Stimulated activated CD8-positive, alpha-beta memory T cell treated with anti-CD3 and anti-CD28 coated beads, Interleukin-7, amount 100 ng/mL, for 4 hours (primary cell): ENCODE results near the gene RNU7-1.

Experiments
- DNase-seq, 2 donors: peaks; one replicate each; pipeline ENCODE4 v3.0.0-alpha.2; 2020; ENCODE audit warnings: low read depth in 2 of 2

RNU7-1 gene

GRCh38 chr12:6937481-6938352 lies 5.9 kb upstream of the RNU7-1 start:
- DNase-seq: peak; percentile 90 to 91

GRCh38 chr12:6938353-6939190 lies 5.0 kb upstream of the RNU7-1 start:
- no peak for DNase-seq

- DNase-seq: no peak
Measured at GRCh38 chr12:6939191-6939540, 4.5 kb upstream of the RNU7-1 start.

DNA sequence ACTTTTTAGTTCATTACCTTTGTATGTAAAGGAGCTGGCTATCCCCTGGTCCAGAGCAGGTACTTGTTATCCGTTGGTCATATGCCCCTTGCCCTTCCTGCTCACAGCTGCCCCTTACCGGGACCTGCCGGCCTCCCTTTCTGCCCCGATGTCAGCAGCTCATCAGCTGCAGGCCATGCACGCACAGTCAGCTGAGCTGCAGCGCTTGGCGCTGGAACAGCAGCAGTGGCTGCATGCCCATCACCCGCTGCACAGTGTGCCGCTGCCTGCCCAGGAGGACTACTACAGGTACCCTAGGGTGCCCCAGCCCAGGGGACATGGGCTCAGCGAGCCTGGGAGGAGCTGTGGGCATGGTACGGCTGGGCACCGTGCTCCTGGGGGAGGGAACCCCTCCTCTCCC lies 2.3 kb upstream of the RNU7-1 start:
- DNase-seq: no peak

- DNase-seq: no peak
Measured at GRCh38 chr12:6941782-6942181, 1.8 kb upstream of the RNU7-1 start.

DNA sequence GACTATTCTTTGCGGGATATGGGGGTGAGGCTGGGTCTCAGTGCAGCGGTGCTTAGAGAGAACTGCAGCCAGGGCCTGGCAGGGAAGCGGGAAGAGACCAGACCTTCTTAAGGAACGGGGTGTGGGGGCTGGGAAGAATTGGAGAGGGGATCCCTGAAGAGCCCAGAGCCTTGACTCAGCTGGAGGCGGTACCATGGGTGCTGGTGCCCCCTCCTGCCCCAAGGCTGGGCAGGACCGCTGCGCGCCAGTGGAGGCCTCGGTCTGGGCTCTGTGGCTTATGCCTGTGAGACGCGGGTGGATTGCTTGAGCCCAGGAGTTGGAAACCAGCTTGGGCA lies 1.3 kb upstream of the RNU7-1 start:
- no peak for DNase-seq

- peak; percentile 61 to 68 for DNase-seq
Measured at GRCh38 chr12:6943389-6943721, 261 bp upstream of the RNU7-1 start.

DNA sequence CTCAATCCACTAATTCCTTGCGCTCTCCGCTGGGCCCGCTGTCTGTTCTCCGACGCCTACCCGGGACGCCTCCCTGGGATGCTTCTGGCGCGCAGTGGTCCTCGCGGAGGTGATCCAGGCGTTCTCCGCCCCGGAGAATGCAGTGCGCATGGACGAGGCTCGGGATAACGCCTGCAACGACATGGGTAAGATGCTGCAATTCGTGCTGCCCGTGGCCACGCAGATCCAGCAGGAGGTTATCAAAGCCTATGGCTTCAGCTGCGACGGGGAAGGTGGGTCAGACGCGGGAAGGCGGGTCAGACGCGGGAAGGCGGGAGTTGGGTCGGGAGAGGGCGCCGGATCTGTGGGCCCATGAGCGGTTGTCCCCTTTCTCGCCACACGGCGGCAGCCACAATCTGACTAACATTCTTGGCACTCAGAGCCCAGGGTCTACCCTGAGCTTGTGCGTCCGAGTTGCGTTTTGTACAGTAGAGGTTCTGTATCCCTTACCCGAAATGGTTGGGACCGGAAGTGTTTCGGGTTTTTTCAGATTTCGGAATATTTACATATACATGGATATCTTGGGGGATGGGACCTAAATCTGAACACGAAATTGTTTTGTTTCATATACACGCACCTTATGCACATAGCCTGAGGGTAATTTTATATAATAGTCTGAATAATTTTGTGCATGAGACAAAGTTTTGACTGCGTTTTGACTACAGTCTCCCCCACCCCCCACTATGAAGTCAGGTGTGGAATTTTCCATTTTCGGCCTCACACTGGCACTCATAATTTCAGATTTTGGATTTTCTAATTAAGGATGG lies 968 bp downstream of the RNU7-1 start:
- DNase-seq: peak; percentile 76 to 78

- no peak for DNase-seq
Measured at GRCh38 chr12:6945613-6946012, 2.0 kb downstream of the RNU7-1 start.

DNA sequence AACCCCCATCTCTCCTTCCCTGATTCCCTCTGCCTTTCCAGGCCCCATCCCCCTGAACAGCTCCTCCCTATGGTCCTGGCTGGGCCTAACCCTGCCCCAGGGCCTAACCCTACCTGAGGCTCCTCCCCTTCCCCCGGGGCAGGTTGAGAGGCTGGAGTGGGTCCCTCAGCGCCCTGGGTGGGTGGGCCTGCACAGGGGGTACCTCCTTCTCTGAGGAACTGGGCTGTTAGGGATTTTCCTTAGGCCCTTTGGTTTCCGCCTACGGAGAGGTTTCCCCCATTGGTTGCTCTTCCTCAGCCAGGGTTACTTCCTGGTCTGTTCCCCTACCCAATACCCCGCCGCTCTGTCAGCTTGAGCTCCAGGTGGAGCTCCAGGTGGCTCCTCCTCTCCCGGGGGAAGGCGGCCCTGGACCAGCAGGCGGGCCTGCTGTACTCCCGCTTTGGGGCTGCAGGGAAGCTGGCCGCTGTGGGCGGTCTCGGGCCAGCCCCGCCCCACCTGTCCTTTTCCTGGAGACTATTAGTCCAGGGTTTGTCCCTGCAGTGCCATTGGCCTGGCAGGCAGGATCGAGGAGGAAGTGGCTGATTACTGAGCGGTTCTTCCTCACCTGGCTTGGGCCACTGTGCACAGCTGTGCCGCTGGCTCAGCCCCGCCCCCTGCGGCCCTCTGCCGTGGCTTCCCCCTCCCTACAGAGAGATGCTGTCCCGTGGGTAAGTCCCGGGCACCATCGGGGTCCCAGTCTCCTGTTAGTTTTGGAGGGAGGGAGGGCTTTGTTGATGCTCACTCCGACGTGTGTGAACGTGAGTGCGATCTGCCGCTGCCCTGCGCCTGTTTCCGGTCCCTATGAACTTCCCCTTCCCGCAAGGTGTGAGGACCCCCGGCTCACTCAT lies 2.7 kb downstream of the RNU7-1 start:
- DNase-seq: no peak

- DNase-seq: no peak
Measured at GRCh38 chr12:6946920-6947374, 3.3 kb downstream of the RNU7-1 start.

- no peak for DNase-seq
Measured at GRCh38 chr12:6947615-6948014, 4.0 kb downstream of the RNU7-1 start.

DNA sequence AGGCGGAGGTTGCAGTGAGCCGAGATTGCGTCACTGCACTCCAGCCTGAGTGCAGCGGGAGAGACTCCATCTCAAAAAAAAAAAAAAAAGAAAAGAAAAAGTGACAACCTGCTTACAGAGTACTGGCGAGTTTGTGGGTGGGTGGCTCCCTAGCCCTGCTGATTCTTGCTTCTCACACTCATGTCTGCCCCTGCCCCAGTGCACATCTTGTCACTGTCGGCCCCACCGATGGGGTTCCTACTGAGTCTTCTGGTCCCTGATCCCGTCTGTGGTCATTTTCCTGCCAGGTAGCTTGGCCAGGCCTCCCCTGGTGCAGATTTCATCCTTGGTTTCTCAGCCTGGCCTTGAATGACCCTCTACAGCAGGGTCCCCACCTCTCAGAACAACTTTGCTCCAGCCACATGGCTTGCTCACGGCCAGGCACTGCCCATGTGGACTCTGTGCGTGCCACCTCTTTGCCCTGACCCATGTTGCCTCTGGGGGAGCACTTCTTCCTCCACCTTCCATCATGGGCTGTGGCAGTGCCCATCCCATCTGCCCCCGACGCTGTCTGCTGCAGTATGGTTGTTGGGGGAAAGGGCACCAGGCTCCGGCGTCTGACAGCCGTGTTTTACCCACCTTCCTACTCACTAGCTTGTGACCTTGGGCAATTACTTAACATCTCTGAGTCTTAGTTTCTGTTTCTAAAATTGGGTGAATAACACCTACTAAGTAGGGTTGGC lies 5.4 kb downstream of the RNU7-1 start:
- DNase-seq: no peak

DNA sequence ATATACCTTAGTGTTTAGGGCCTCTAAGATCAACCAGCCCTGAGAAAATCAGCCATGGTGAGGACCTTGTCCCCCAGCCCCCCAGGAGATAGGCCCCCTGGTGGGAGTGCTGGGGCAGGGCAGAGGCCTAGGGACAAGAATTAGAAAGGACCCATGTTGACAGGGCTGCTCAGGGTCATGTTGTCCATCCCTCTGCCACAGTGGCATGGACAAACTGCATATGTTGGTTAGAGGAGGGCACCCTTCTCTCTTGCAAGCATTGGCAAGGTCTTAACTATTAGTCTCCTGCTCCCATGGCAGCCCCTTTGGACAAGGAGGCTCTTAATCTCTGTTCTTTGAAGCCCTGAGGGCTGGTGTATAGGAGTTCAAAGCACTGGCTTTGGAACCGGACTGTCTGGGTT lies 6.8 kb downstream of the RNU7-1 start:
- DNase-seq: no peak

DNA sequence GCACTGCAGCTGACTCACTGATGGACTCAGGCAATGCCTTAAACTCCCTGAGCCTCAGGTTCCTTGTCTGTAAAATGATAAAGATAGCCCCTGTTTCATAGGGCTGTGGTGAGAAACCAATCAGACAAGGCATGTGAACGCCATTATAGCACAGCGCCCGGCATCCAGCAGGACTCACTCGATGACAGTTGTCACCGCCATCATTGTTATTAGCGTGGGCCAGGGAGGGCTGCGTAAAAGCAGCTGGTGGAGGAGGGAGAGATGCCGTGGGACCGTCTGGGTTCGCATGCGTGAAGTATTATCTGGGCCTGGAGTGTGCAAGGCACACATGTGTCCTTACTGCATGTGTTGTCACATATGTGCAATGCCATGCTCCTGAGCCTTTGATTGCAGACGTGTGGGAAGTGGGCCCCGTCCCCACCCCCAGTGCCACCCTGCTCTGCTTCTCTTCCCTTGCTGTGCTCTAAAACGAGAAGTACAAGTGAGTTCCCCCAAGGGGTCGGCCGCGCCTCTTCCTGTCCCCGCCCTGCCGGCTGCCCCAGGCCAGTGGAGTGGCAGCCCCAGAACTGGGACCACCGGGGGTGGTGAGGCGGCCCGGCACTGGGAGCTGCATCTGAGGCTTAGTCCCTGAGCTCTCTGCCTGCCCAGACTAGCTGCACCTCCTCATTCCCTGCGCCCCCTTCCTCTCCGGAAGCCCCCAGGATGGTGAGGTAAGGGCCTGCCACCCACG lies 7.4 kb downstream of the RNU7-1 start, which contains the start of gene PTPN6:
Gene PTPN6, plus strand, starts transcription at position 546 of the 730 bp plus-strand sequence. Its CDS starts 157 bp downstream, at position 703.
- DNase-seq: peak; percentile 62 to 71

GRCh38 chr12:6951551-6952120 lies 8.0 kb downstream of the RNU7-1 start:
- DNase-seq: no peak

DNA sequence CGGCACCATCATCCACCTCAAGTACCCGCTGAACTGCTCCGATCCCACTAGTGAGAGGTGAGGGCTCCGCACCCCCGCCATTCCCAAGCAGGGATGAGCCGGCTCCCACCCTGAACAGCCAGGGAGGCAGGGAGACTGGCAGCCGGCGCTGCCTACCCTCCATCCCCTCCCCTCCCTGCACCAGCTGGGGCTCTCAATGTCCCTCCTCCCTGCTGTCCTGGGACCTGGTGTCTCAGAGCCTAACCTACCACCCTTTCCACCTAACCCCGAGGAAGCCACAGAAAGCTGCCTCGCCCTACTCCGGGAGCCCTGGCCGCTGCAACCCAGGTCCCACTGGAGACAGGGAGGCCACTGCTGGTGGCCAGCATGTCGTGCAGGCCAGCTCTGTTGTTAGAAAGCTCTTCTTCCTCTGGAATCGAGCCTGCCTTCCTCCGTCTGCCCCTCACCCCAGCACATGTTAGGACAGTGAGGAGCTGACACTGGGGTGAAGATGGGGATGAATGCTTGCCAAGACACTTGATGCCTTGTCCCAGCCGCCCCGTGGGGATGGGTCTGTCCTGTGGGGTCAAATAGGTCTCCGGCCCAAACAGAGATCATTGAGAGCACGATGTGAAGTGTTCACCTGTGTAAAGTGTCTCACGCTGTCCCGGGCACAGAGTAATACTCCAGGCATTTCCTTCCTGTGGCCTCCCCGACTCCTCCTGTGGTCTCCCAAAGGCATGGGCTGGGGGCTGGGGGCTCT lies 8.7 kb downstream of the RNU7-1 start:
- DNase-seq: no peak

GRCh38 chr12:6952863-6953441 lies 9.3 kb downstream of the RNU7-1 start:
- DNase-seq: no peak
